NCI-H128 (cell line): ENCODE results near the gene EBF3.

Experiments
- DNase-seq: peaks from one replicate; lab custom pipeline; 2025; ENCODE audit not compliant: unreplicated experiment; lab: John Stamatoyannopoulos, UW

Gene EBF3

GRCh38 chr10:129811208-129811607 is 152.9 kb downstream of the EBF3 start:
- no peak for DNase-seq

- no peak for DNase-seq
Observed at GRCh38 chr10:129809841-129810240, 154.2 kb downstream of the EBF3 start.

- DNase-seq: no peak
Observed at GRCh38 chr10:129809431-129809830, 154.6 kb downstream of the EBF3 start.

GRCh38 chr10:129808092-129808983 is 155.7 kb downstream of the EBF3 start:
- no peak for DNase-seq

- DNase-seq: no peak
Observed at GRCh38 chr10:129807211-129807610, 156.9 kb downstream of the EBF3 start.

DNA sequence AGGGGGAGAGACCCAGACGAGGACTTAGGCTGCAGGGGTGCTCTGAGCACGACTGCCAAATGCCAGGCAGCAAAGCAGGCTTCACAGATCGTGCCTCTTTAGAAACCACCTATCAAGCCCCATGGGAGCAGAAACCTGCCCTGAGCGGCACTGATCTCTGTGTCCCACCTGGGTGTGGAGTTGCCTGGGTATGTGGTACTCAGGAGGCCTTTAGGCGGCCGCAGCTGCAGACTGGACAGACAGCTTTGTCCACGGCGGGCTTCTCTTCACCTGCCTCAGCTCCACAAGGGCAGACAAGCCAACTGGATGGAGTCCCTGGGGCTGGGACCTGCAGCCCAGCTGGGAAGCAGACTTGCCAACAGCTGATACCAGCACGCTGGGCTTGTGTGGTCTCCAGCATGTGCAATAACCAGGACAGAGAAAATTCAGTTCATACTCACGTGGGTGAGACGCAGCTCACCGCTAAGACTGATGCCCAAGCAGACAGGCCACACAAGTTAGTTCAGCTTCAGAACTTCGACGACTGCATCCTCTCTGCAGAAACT is 163.2 kb downstream of the EBF3 start:
- no peak for DNase-seq

GRCh38 chr10:129799942-129800341 is 164.1 kb downstream of the EBF3 start:
- no peak for DNase-seq

- DNase-seq: no peak
Observed at GRCh38 chr10:129796710-129797420, 167.2 kb downstream of the EBF3 start.

GRCh38 chr10:129793996-129794395 is 170.1 kb downstream of the EBF3 start:
- no peak for DNase-seq

- DNase-seq: no peak
Observed at GRCh38 chr10:129793479-129793878, 170.6 kb downstream of the EBF3 start.

DNA sequence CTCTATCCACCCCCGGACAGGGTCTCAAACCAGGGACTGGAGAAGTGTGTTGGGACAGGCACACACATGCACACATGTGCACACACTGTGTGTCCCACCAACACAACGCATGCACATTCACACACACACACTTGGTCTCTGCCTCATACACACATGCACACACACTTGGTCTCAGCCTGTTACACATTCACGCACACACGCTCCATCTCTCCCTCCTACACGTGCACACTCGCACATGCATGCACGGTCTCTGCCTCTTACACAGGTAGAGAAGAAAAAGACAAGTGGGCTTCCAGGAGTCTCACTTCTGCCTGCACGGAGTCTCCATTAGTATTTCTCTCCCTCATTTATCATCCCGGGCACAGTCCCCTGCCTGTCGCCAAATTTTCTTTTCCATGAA is 171.2 kb downstream of the EBF3 start:
- no peak for DNase-seq

DNA sequence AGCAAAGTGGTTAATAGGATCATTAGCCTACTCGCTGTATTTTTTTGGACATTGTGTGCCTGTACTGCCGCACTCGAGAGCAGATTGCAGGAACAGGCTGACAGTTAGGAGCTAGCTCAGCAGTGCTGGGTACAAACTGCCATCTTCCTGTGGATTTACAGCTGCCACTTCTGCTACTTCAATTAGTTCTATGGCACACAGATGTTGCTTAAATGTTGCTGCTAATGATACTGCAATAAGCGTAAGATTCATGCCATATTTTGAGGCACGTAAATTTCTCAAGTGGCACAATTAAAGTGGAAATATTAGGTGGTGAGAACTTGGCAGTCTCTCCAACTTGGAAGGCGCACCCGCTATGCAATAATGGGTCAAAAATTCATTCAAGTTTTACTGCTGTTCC is 171.9 kb downstream of the EBF3 start:
- DNase-seq: no peak

GRCh38 chr10:129790715-129791446 is 173.2 kb downstream of the EBF3 start:
- no peak for DNase-seq

- no peak for DNase-seq
Observed at GRCh38 chr10:129788215-129788614, 175.9 kb downstream of the EBF3 start.

GRCh38 chr10:129787557-129787956 is 176.5 kb downstream of the EBF3 start:
- no peak for DNase-seq

GRCh38 chr10:129786216-129786615 is 177.9 kb downstream of the EBF3 start:
- no peak for DNase-seq

GRCh38 chr10:129785536-129785981 is 178.5 kb downstream of the EBF3 start:
- DNase-seq: no peak
